DMS153 treated with DMSO at 0.1 percent for 48 hours (cell line): Measurements from ENCODE around the gene ALDH4A1.

Source experiments
- DNase-seq: peaks from one replicate; lab custom pipeline; 2025; ENCODE audit not compliant: unreplicated experiment; lab: John Stamatoyannopoulos, UW

Gene ALDH4A1

DNA sequence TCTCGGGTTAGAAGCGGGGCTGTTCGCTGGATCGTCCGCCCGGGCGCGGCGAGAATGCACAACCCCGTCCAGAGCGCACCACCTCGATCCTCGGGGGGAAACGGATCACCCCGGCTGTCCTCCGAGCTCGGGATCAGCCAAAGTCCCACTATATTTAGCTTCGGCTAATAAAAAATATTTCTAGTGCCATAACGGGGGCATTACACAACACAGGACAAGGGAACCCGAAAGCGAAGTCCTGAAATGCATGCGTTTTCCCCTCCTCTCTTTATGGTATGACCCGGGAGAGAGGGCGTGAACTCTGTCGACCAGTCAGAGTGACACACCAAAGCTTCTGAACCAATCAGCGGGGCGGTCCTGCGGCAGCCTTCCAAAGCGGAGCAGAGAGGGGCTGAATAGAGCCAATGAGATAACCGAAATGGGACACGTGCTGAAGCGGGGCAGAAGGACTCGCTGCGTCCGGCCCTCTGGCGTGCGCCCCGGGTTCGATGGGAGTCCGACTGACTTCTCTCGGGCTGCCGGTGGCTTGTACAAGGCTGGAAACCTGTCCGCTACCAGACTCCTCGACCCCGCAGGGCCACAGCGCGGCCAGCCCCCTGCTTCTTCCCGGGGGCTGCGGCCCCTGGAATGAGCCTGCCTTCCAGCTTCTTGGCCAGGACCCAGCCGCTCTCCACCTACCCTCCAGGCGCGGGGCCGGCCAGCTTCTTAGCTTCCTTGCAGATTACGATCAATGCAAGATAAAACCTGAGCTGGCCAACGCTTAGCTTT, at the start of gene ALDH4A1:
Gene ALDH4A1, minus strand, starts transcription at position 33 of the 768 bp plus-strand sequence. Its CDS starts 32 bp downstream, at position 1.
- peak; percentile 96 for DNase-seq

GRCh38 chr1:18951818-18952391, 49.5 kb upstream of the ALDH4A1 start:
- DNase-seq, result no peak

DNA sequence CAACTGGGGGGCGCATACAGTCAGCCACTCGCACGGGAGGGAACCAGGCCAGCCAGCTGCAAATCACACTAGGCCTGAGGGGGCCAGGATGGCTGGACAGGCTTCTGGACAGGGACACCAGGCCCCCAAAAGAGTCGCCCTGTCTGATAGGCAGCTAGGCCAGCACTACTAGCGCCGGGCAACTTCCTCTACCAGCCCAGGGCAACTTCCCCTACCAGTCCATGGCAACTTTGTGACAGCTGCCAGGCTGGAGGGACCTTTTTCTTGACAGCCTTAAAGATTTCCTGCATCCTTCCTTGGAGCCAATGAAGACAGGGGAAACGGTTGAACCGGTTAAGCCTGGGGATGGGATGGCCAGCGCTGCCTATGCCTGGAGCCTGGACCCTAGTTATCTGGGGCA, 49.1 kb upstream of the ALDH4A1 start:
- DNase-seq, result no peak

DNA sequence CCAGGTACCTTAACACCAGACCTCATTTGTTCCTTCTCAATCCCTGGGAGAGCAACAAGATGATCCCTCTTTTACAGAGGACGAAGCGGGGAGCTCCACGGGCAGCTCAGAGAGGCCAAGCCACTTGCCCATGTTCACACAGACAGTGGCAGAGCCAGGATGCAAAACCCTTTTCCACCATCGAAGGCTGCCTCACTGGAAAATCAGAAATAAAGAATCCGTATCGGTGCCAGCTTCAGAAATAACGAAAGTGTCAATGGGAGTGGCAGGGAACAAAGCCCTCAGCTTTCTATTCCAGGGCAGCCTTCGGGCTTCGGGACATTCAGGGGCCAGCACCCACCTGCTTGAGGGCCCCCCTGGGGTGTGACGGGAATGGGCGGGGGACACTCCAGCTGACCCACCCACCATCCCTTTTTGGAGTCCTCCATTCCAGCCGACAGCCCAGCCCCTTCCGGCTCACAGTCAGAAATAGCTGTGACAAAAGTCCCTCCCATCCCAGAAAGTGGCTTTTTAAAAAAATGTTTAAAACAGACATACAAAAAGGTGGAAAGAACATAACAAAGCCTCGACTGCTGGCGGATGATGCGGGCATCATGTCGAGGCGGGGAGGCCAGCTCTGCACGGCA, 48.2 kb upstream of the ALDH4A1 start:
- no peak for DNase-seq

DNA sequence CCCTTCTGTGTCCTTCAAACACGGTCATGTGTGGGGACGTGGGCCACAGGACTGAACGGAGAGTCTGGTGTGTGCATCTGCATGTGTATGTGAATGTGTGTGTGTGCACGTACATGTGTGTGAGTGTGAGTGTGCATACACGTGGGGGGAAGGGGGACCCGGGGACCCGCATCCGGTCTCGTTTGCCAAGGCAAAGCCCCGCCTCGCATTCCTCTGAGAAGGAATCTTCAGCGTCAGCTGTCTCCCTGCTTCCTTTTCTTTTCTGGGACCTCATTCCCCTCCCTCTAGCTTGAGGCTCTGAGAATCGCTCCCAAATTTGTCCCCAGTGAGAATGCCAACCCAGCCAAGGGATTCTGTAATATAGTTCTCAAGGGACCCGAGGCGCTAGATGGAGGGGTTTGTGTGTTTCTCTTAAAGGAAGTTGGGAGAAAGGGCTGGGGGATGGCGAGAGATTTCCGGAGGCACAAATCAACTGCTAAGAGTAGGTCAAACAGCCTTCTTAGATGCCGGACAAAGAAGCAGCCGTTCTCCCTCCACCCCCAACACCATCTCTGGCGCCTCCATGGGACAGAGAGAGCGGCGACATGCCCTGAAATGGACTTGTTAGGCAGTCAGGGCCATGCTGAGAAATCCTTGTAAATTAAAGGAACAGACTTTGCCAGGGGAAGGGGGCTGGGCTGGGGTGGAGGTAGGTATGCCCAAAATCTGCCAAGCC, 47.5 kb upstream of the ALDH4A1 start:
- DNase-seq, result no peak

DNA sequence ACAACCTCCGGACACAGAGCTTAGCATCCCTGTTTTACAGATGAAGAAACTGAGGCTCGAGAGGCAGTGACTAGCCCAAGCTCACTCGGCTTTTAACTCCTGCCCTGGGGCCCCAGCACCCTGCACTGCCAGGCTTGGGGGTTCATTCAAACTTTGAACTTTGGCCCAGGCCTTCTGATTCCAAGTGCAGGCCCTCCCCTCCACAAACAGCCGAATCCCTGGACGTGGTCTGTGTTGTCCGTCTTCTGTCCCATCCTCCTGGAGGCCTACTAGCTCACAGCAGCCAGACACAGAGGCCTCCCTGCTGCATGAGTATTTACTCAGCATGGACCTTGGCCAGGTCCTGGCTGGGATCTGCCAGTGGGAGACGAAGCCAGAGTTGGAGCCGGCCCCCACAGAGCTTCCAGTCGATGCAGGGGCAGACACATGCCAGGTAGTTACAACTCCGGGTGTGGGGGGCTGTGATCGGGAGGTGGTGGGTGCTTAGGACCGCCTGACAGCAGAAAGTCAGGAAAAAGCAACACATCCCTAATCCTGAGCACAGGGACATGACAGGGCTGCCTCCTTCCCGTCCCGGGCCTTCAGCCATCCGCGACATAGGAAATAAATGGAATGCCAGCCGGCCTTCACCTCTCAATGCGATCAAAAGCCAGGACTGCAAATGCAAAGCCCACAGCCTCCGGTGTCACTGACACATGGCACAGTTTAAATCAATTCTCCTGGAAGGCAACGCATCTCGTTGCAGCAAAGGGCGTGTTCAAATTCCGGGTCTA, 46.7 kb upstream of the ALDH4A1 start:
- DNase-seq, result no peak

DNA sequence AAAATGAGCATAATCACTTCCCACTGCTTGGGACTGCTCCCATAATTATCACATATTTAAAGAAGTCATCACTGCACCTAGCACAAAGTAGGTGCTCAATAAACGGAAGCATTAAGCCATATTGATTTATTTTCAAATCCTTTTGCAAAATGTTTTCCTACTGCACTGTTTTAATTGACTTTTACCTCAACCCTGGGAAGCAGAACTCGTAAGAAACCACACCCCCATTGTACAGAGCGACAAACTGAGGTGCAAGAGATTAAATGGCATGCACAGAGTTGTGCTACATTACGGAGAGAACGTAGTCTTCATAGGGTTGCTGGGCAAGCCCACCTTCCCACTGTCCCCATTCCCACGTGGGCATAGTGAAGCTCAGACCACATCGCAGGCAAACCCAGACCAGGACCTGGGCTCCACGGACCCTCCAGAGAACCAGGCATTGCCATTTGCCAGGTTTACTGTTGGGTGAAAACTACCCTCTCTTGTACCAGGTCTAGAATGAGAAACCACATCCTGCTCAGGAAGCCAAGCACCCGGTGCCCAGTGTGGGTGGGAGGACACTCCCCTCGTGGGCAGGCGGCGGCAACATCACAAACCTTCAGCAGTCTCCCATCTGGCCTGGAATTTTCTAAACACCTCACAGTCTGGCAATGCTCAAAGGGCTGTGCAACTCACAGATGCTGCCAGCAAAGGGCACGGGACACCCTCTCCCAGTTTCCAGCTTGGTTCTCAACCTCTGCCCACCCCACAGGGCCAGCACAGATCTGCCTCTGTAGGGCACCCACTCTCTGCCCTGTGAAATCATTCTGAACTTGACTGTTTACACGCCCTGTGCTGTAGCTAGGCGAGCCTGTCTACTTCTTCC, 45.9 kb upstream of the ALDH4A1 start:
- DNase-seq, result no peak

GRCh38 chr1:18947570-18947969, 45.2 kb upstream of the ALDH4A1 start:
- DNase-seq, result no peak

GRCh38 chr1:18946550-18947381, 44.4 kb upstream of the ALDH4A1 start:
- no peak for DNase-seq

DNA sequence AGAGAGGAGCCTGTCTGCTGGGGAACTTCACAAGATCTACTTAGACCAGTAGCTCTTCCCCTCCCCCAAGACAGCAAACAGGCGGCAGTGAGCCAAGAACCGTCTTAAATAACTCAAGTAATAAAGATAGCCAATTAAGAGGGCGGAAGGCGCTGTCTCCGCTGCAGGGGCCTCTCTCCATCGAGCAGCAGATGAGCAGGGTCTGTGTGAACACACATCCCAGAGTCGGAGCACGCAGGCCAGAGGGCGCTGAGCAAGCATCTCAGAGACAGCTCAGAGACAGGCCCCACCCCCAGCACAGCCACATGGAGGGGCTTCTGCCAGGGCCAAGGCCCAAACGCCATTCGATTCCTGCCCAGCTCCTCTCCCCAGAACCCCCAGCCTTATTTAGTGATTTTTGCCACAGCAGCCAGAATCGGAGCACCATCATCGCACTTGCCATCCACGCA, 43.1 kb upstream of the ALDH4A1 start:
- DNase-seq, result no peak

GRCh38 chr1:18944810-18945209, 42.5 kb upstream of the ALDH4A1 start:
- DNase-seq, result no peak

DNA sequence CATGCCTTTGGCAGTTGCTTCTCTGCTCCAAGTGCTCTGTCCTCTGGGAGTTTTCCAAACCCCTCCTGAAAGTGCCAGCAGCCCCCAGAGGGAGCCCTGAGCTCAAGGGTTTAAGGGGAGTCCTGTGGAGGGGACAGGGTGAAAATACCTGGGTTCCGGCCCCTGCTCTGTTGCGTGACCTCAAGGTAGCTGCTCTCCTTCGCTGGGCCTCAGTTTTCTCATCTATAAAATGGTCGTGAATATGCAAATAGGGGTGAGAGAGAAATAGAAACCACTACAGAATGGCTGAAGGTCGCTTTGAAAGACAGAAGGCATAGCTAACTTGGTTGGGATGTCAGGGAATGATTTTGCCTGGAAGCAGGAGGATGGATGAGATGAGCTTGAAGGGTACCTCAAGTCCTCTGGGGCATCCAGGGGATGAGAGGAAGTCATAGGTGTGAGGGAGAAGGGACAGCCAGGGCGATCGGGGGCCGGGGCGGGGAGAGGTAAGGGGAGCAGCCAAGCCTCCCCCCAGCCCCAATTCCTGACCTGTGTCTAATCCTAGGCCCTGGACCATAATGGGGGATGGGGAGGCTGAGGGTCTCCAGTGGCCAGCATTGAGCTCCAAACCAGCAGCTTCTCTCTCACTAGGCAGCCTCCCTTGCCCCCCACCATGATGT, 41.7 kb upstream of the ALDH4A1 start:
- DNase-seq, result no peak

DNA sequence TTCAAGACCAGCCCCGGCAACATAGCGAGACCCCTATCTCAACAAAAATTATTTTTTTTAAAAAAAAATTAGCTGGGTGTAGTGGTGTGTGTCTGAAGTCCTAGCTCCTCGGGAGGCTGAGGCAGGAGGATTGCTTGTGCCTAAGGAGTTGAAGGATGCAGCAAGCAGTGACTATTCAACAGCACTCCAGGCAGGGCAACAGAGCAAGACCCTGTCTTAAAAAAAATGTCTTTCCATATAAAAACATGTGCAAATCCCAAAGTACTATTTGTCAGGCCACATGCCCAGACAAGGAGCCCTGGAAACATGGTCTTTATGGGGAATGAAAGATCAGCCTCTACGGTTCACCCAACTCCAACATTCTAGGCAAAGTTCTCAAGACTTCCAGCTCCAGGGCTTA, 40.8 kb upstream of the ALDH4A1 start:
- no peak for DNase-seq

DNA sequence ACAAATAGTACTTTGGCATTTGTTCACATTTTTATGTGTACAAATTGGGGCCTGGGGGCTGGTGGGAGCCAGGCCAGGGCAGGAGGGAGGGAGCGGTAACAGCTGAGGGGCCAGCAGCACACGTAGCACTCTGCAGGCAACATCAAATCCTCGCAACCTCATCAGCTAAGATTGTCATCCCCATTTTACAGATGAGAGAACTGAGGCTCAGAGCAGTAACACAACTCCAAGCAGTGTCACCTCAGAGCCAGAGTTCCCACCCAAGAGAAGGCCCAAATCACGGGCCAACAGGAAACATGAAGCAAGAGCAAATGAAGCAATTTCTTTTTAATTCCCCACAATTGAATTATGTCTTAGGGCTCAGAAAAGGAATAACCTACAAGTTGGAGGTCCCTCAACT, 40.0 kb upstream of the ALDH4A1 start:
- DNase-seq, result no peak

- peak; percentile 18 for DNase-seq
Observed at GRCh38 chr1:18941221-18942141, 39.1 kb upstream of the ALDH4A1 start.

GRCh38 chr1:18940303-18941020, 38.1 kb upstream of the ALDH4A1 start:
- no peak for DNase-seq
